NCI-H2081 treated with DMSO at 0.1 percent for 48 hours (cell line): ENCODE results near the gene ASB15.

Source experiments
- DNase-seq: peaks from one replicate; lab custom pipeline; 2025; lab: John Stamatoyannopoulos, UW

Gene ASB15

GRCh38 chr7:123665896-123666295 is 64.3 kb downstream of the ASB15 start:
- DNase-seq = no peak

- DNase-seq = peak; percentile 33
Measured at GRCh38 chr7:123666492-123666891, 64.9 kb downstream of the ASB15 start.

- no peak for DNase-seq
Measured at GRCh38 chr7:123669485-123669884, 67.9 kb downstream of the ASB15 start.

- DNase-seq = no peak
Measured at GRCh38 chr7:123673137-123673732, 71.6 kb downstream of the ASB15 start.

GRCh38 chr7:123673752-123674398 is 72.3 kb downstream of the ASB15 start:
- no peak for DNase-seq

- no peak for DNase-seq
Measured at GRCh38 chr7:123674399-123675180, 73.0 kb downstream of the ASB15 start.

- no peak for DNase-seq
Measured at GRCh38 chr7:123675181-123675473, 73.5 kb downstream of the ASB15 start.

- DNase-seq = no peak
Measured at GRCh38 chr7:123677061-123677715, 75.6 kb downstream of the ASB15 start.

GRCh38 chr7:123679614-123680013 is 78.0 kb downstream of the ASB15 start:
- no peak for DNase-seq

- no peak for DNase-seq
Measured at GRCh38 chr7:123680580-123680979, 79.0 kb downstream of the ASB15 start.

- DNase-seq = no peak
Measured at GRCh38 chr7:123681561-123681960, 79.9 kb downstream of the ASB15 start.

GRCh38 chr7:123682690-123683089 is 81.1 kb downstream of the ASB15 start:
- peak; percentile 19 for DNase-seq

- no peak for DNase-seq
Measured at GRCh38 chr7:123687161-123687560, 85.5 kb downstream of the ASB15 start.

GRCh38 chr7:123687727-123688126 is 86.1 kb downstream of the ASB15 start:
- no peak for DNase-seq
